ENCODE results near the gene SLBP. TPM values are rescaled to one million over a fixed set of nuclear protein-coding genes. Genes with fewer than 3 reads are reported as not detected.

The SLBP gene
- total RNA-seq, 2 experiments from 2014 or later = 45.8 to 47.6 TPM

- Mint-ChIP-seq H3K36me3 (ENCODE audit: low read depth) (no peaks in the 10 kb centered on the region), H3K27ac (no peak overlapping the region), H3K9me3 (no peaks in the 10 kb centered on the region), H3K27me3 (no peaks in the 10 kb centered on the region), H3K4me1 (ENCODE audit: low read depth) (no peaks in the 10 kb centered on the region), H3K4me3 (no peak overlapping the region)
- no peaks in the 10 kb centered on the region for H3K27me3 ChIP-seq (ENCODE audit: control insufficient read depth in 1 of 2, insufficient read depth in 2 of 2, low read length in 2 of 2)
- no peak for TF ChIP-seq CTCF (IDR thresholded peaks at IDR 0.05)
- no peak overlapping the region for H3K4me3 ChIP-seq (ENCODE audit: low read length)
- H3K4me1 ChIP-seq (ENCODE audit: insufficient read depth, low read length) = peaks cover 27% of the 10 kb centered on the region
- intact Hi-C loops (cut with DNase I, micrococcal nuclease) = no loop called here
- ChIA-PET CTCF (no interaction called here), POLR2A (no interaction called here)
- ATAC-seq (ENCODE audit: poor library complexity) (no peak), DNase-seq (no peak)
- peaks cover 0 to 3% of the 10 kb centered on the region in 2 experiments for H3K9me3 ChIP-seq (ENCODE audit: control insufficient read depth in 1 of 2, insufficient read depth in 1 of 2, low read length in 2 of 2)
- H3K27ac ChIP-seq (ENCODE audit: low read depth in 1 of 2, low read length in 2 of 2) = no peak overlapping the region
- H3K36me3 ChIP-seq (ENCODE audit: insufficient read depth, low read length) = no peaks in the 10 kb centered on the region
Observed at GRCh38 chr4:1753294-1753696, 41.2 kb upstream of the SLBP start.

- Mint-ChIP-seq H3K27ac (no peak overlapping the region), H3K27me3 (no peaks in the 10 kb centered on the region), H3K4me3 (no peak overlapping the region), H3K4me1 (ENCODE audit: low read depth) (no peaks in the 10 kb centered on the region), H3K9me3 (no peaks in the 10 kb centered on the region), H3K36me3 (ENCODE audit: low read depth) (no peaks in the 10 kb centered on the region)
- no peak for TF ChIP-seq CTCF (IDR thresholded peaks at IDR 0.05)
- H3K27ac ChIP-seq (ENCODE audit: low read depth in 1 of 2, low read length in 2 of 2) = no peak overlapping the region
- ATAC-seq (ENCODE audit: poor library complexity) = no peak
- CTCF ChIA-PET = no interaction called here
- no peaks in the 10 kb centered on the region for H3K36me3 ChIP-seq (ENCODE audit: insufficient read depth, low read length)
- DNase-seq = peak in 4 of 14 experiments; percentile 18 to 54 (median 36)
- H3K27me3 ChIP-seq (ENCODE audit: control insufficient read depth in 1 of 2, insufficient read depth in 2 of 2, low read length in 2 of 2) = no peaks in the 10 kb centered on the region
- intact Hi-C loops (cut with DNase I, micrococcal nuclease) = no loop called here
- POLR2A ChIA-PET = no interaction called here
- H3K4me3 ChIP-seq (ENCODE audit: low read length) = peak overlapping the region; percentile 16
- peaks cover 30% of the 10 kb centered on the region for H3K4me1 ChIP-seq (ENCODE audit: insufficient read depth, low read length)
- H3K9me3 ChIP-seq (ENCODE audit: control insufficient read depth in 1 of 2, insufficient read depth in 1 of 2, low read length in 2 of 2) = peaks cover 0 to 5% of the 10 kb centered on the region in 2 experiments
Observed at GRCh38 chr4:1752284-1753041, 40.3 kb upstream of the SLBP start.

- DNase-seq (no peak), ATAC-seq (ENCODE audit: poor library complexity) (no peak)
- no peak overlapping the region for H3K27ac Mint-ChIP-seq
- H3K4me1 Mint-ChIP-seq (ENCODE audit: low read depth) = no peaks in the 10 kb centered on the region
- POLR2A ChIA-PET = no interaction called here
- no peak overlapping the region for H3K4me3 Mint-ChIP-seq
- H3K27me3 Mint-ChIP-seq = no peaks in the 10 kb centered on the region
- peaks cover 30% of the 10 kb centered on the region for H3K4me1 ChIP-seq (ENCODE audit: insufficient read depth, low read length)
- H3K27ac ChIP-seq (ENCODE audit: low read depth in 1 of 2, low read length in 2 of 2) = no peak overlapping the region
- CTCF ChIA-PET = no interaction called here
- H3K9me3 ChIP-seq (ENCODE audit: control insufficient read depth in 1 of 2, insufficient read depth in 1 of 2, low read length in 2 of 2) = peaks cover 0 to 5% of the 10 kb centered on the region in 2 experiments
- H3K36me3 ChIP-seq (ENCODE audit: insufficient read depth, low read length) = no peaks in the 10 kb centered on the region
- no peaks in the 10 kb centered on the region for H3K27me3 ChIP-seq (ENCODE audit: control insufficient read depth in 1 of 2, insufficient read depth in 2 of 2, low read length in 2 of 2)
- no peaks in the 10 kb centered on the region for H3K36me3 Mint-ChIP-seq (ENCODE audit: low read depth)
- H3K9me3 Mint-ChIP-seq = no peaks in the 10 kb centered on the region
- H3K4me3 ChIP-seq (ENCODE audit: low read length) = no peak overlapping the region
- intact Hi-C loops (cut with DNase I, micrococcal nuclease) = no loop called here
- no peak for TF ChIP-seq CTCF (IDR thresholded peaks at IDR 0.05)
Observed at GRCh38 chr4:1751919-1752283, 39.8 kb upstream of the SLBP start.
